Measurements from ENCODE around the gene VPS45.
A peak's percentile ranks its signal among the peaks of the same experiment; 100 is the strongest.
"Not testable (repeated sequence)": the region's sequence is repeated elsewhere in the genome, so short reads cannot be mapped to it uniquely, and the experiment has no call there.

VPS45 gene

GRCh38 chr1:150161747-150162581 is 94.4 kb downstream of the VPS45 start:
- no peak for DNase-seq

GRCh38 chr1:150162582-150162861 is 94.9 kb downstream of the VPS45 start:
- no peak for DNase-seq

GRCh38 chr1:150162862-150163706 is 95.5 kb downstream of the VPS45 start:
- DNase-seq, result peak; percentile 100

GRCh38 chr1:150164224-150164623 is 96.6 kb downstream of the VPS45 start:
- DNase-seq, result no peak

GRCh38 chr1:150164779-150165178 is 97.2 kb downstream of the VPS45 start:
- DNase-seq, result no peak

GRCh38 chr1:150165622-150166612 is 98.3 kb downstream of the VPS45 start:
- peak; percentile 68 for DNase-seq

- DNase-seq, result peak; percentile 65
Measured at GRCh38 chr1:150168960-150169601, 101.5 kb downstream of the VPS45 start.

- DNase-seq, result no peak
Measured at GRCh38 chr1:150171801-150172200, 104.2 kb downstream of the VPS45 start.

GRCh38 chr1:150173141-150173585 is 105.6 kb downstream of the VPS45 start:
- no peak for DNase-seq

GRCh38 chr1:150176593-150176992 is 109.0 kb downstream of the VPS45 start:
- DNase-seq, result no peak

GRCh38 chr1:150178548-150178947 is 111.0 kb downstream of the VPS45 start:
- DNase-seq, result no peak

GRCh38 chr1:150179867-150180266 is 112.3 kb downstream of the VPS45 start:
- no peak for DNase-seq

GRCh38 chr1:150180474-150180873 is 112.9 kb downstream of the VPS45 start:
- no peak for DNase-seq

GRCh38 chr1:150182247-150182646 is 114.7 kb downstream of the VPS45 start:
- DNase-seq, result no peak

GRCh38 chr1:150183061-150183460 is 115.5 kb downstream of the VPS45 start:
- DNase-seq, result no peak

GRCh38 chr1:150185481-150185880 is 117.9 kb downstream of the VPS45 start:
- no peak for DNase-seq

GRCh38 chr1:150186438-150186788 is 118.8 kb downstream of the VPS45 start:
- not testable (repeated sequence) for DNase-seq

- peak; percentile 72 for DNase-seq
Measured at GRCh38 chr1:150186789-150187559, 119.4 kb downstream of the VPS45 start.

- no peak for DNase-seq
Measured at GRCh38 chr1:150187560-150187931, 120.0 kb downstream of the VPS45 start.

- peak; percentile 91 for DNase-seq
Measured at GRCh38 chr1:150192012-150192411, 124.4 kb downstream of the VPS45 start.

GRCh38 chr1:150194381-150195031 is 126.9 kb downstream of the VPS45 start:
- DNase-seq, result peak; percentile 89
